ACC112 (cell line): ENCODE results near the gene ZFP42.
"Not testable (repeated sequence)": the region's sequence is repeated elsewhere in the genome, so short reads cannot be mapped to it uniquely, and the experiment has no call there.

Experiments used
- H2AFZ ChIP-seq: fragments of 200-600 bp; sonication (generic); one replicate; pipeline ENCODE4 v1.6.0; 2017; ENCODE audit warnings: antibody characterized with exemption, low read length; ENCODE audit not compliant: unreplicated experiment
- H3K27ac ChIP-seq: fragments of 200-600 bp; sonication (generic); 2 replicates; pipeline ENCODE4 v1.5.1; 2014; ENCODE audit warnings: low read depth, mild to moderate bottlenecking, antibody characterized with exemption, low read length, moderate library complexity
- H3K27me3 ChIP-seq: fragments of 200-600 bp; sonication (generic); 2 replicates; pipeline ENCODE4 v1.6.1; 2014; ENCODE audit warnings: mild to moderate bottlenecking, antibody characterized with exemption, low read length, moderate library complexity, mixed read lengths; ENCODE audit not compliant: insufficient read depth
- H3K36me3 ChIP-seq: fragments of 200-600 bp; sonication (generic); 2 replicates; pipeline ENCODE4 v1.6.1; 2016; ENCODE audit warnings: mild to moderate bottlenecking, antibody characterized with exemption, low read length, moderate library complexity, mixed read lengths; ENCODE audit not compliant: insufficient read depth
- H3K4me1 ChIP-seq: fragments of 200-600 bp; sonication (generic); one replicate; pipeline ENCODE4 v1.6.1; 2016; ENCODE audit warnings: low read length, mixed read lengths; ENCODE audit not compliant: insufficient read depth, unreplicated experiment, control insufficient read depth
- H3K4me3 ChIP-seq: fragments of 200-600 bp; sonication (generic); 2 replicates; pipeline ENCODE4 v1.5.1; 2014; ENCODE audit warnings: mild to moderate bottlenecking, low read depth, low read length
- H3K79me2 ChIP-seq: fragments of 200-600 bp; sonication (generic); one replicate; pipeline ENCODE4 v1.6.0; 2016; ENCODE audit warnings: low read length; ENCODE audit not compliant: control insufficient read depth, unreplicated experiment, insufficient read depth

Gene ZFP42

DNA sequence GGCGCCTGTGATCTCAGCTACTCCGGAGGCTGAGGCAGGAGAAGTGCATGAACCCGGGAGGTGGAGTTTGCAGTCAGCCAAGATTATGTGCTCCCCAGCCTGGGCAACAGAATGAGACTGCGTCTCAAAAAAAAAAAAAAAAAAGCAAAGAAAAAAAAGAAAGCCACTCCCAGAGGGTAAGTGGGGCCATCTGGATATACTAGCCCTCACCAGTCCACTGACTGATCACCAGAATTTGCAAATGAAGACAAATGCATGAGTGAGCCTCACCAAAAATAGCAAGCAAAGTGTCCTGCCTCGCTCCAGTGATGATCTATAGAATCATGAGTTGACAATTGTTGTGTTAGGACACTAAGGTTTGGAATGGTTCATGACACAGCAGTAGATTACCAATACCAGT is 47.6 kb downstream of the ZFP42 start:
- H3K4me3 ChIP-seq: no peak overlapping the region
- H2AFZ ChIP-seq: no peak overlapping the region
- no peak overlapping the region for H3K27ac ChIP-seq
- no peaks in the 10 kb centered on the region for H3K36me3 ChIP-seq
- H3K27me3 ChIP-seq: no peaks in the 10 kb centered on the region
- no peaks in the 10 kb centered on the region for H3K4me1 ChIP-seq
- no peaks in the 10 kb centered on the region for H3K79me2 ChIP-seq

DNA sequence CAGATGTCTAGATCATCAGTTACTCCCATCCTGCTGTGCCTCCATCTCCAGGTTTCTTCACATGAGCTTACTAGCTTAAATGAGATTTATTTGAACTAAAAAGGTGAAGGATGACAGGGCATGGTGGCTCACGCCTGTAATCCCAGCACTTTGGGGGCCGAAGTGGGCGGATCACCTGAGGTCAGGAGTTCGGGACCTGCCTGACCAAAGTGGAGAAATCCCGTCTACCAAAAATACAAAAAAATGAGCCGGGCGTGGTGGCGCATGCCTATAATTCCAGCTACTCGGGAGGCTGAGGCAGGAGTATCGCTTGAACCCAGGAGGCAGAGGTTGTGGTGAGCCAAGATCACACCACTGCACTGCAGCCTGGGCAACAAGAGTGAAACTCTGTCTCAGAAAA is 49.9 kb downstream of the ZFP42 start:
- not testable (repeated sequence) for H3K36me3 ChIP-seq, H3K27ac ChIP-seq, H2AFZ ChIP-seq, H3K4me3 ChIP-seq, H3K79me2 ChIP-seq, H3K27me3 ChIP-seq, H3K4me1 ChIP-seq

DNA sequence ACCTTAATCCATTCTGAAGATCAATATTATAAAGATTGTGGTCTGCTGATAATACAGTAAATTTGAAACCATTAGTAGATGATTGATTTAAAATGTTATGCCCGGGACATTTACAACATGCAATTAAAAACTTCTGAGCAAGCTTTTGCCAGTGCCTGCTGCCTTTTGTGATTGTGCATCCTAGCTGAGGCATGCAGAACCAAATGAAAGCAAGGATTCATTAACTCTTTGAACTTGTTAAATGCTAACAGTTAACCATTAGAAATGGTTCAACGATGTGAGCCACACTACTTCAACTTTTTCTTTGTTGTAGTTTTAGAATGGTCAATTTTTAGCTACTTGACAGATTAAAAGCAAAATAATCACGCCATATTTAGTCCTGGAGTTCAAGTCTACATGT is 51.1 kb downstream of the ZFP42 start:
- Histone ChIP-seq H3K27ac (no peak overlapping the region), H3K36me3 (no peaks in the 10 kb centered on the region), H3K27me3 (no peaks in the 10 kb centered on the region), H2AFZ (no peak overlapping the region), H3K4me3 (no peak overlapping the region), H3K79me2 (no peaks in the 10 kb centered on the region), H3K4me1 (no peaks in the 10 kb centered on the region)

DNA sequence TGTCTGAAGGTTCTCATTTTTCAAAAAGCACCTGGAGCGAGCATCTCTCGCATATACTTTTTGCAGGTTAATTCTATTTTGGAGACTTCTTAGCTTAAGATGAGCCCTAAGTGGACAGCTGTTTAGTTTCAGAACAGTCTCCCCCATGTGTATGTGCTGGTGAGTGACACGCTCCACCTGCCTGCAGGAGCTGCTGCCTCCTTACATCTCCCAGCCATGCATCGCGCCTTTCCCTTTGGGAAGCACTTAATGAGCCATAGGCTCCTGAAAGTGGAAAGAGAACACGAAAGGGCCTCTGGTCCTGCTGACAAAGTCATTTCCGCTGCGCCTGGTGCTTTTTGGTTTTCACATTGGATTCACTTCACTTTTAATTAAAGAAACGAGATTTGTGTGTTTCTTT is 57.7 kb downstream of the ZFP42 start:
- Histone ChIP-seq H3K27me3 (no peaks in the 10 kb centered on the region), H3K27ac (no peak overlapping the region), H3K36me3 (no peaks in the 10 kb centered on the region), H3K4me3 (no peak overlapping the region), H3K4me1 (no peaks in the 10 kb centered on the region), H2AFZ (no peak overlapping the region), H3K79me2 (no peaks in the 10 kb centered on the region)
